Endometrial microvascular endothelial cells (primary cell): ENCODE data around the gene IRAK1. TPM values are rescaled to one million over a fixed set of nuclear protein-coding genes. Genes with fewer than 3 reads are reported as not detected.
"Not testable (repeated sequence)": the region's sequence is repeated elsewhere in the genome, so short reads cannot be mapped to it uniquely, and the experiment has no call there.

Experiments
- in situ Hi-C: cut with HindIII; loops from 2 replicates; pipeline ENCODE4 v1.10.0; 2017; ENCODE audit warnings: low sequenced_read_pairs, low pct_unique_long_range_greater_than_20kb; ENCODE audit errors: inconsistent ontology term
- total RNA-seq: library from RNA; depleted of rRNA; stranded (reverse); fragments of >200 nt; gene quantifications from one replicate; pipeline ENCODE4 v1.2.3, GENCODE V29; 2015; ENCODE audit errors: inconsistent ontology term

The IRAK1 gene
- total RNA-seq, 1 donor from 2014 or later = 156 TPM

DNA sequence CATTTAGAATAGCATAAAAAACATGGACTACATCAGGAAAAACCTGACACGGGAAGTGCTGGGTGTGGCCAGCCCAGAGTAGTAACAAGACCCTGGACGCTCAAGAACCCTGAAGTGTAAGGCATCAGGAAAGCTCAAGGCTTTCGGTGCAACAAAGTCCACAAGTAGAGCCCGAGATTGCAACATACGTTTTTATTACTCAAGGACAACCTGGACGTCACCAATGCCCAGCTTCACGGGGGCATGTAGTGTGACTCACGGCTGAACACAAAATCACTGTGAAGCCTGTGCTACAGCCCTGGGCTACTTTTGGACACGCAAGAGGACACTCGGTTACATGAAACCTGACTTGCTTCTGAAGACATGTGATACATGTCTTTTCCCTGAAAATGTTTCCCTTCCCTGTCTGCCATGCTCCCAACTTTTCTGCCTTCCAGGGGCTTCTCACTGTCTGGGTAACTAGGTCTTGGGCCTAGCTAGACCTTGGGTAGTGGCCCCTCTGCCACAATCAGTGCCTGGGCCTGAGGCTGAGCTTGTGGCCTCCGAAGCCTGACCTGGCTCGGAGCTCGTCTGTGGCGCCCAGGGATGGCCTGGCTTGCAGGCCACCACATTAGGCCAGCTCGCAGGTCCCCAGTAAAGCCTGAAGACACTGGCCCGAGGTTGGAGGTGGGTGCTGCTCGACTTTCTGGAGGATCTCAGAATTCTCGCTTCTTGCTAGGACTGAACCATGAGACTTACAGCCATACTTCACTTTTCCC, 9.2 kb downstream of the IRAK1 start:
- in situ Hi-C loops = no loop called here

- in situ Hi-C loops = no loop called here
Observed at GRCh38 chrX:154008521-154008920, 11.2 kb downstream of the IRAK1 start.

DNA sequence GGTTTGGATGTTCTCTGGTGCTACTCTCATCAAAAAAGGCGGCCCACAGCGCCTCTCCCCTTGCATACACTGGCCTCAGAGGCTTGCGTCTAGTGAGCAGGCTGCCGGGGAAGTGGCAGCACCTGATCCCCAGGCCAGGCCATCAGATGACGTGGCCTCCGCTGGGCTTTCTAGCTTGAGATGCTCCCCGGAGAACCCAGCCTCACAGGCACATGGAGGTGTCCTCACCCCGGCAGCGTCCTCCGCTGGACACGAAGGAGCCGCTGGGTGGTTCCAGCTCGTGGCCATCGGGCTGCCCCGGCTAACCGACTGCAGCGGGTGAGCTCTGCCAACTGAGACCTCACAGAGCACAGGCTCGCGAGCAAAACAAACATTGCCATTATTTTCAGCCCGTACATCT, 12.8 kb downstream of the IRAK1 start:
- in situ Hi-C loops = no loop called here

GRCh38 chrX:154004315-154004714, 15.4 kb downstream of the IRAK1 start:
- in situ Hi-C loops = no loop called here

GRCh38 chrX:154002215-154002719, 17.4 kb downstream of the IRAK1 start:
- in situ Hi-C loops = no loop called here

DNA sequence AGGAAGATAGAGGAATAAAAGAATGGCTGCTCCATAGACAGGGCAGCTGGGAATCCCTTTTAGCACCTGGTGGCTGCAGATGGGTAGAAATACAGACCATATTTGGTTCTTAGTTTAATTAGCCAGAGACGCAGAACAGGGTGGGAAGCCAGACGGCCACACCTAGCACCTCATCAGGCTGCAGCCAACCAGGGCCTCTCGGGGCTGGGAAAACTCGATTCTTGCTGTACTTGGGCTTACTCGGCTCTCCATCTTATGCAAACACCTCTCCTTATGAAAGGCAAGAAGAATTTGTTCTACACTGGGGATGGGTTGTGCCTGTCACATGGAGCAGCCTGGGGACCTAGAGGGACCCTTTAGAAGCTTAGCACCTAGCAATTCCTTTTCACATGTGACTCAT, 19.7 kb downstream of the IRAK1 start:
- in situ Hi-C loops = no loop called here

GRCh38 chrX:153999359-154000037, 20.2 kb downstream of the IRAK1 start:
- in situ Hi-C loops = no loop called here

DNA sequence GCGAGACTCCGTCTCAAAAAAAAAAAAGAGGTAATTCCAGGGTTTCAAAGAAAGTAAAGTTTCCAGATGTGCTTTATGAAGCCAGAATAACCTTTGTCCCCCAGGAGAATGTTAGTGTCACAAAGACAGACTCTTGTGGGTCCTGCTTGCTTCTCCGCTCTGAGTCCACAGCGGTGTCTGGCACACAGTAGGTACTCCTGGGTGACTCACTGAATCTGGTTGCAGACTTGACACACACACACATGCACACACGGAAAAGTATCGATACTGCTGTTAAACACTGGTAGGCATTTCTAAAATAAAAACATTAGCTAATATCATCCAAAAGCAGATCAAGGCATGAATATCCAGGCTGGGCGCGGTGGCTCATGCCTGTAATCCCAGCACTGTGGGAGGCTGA, 24.2 kb downstream of the IRAK1 start:
- in situ Hi-C loops = no loop called here

DNA sequence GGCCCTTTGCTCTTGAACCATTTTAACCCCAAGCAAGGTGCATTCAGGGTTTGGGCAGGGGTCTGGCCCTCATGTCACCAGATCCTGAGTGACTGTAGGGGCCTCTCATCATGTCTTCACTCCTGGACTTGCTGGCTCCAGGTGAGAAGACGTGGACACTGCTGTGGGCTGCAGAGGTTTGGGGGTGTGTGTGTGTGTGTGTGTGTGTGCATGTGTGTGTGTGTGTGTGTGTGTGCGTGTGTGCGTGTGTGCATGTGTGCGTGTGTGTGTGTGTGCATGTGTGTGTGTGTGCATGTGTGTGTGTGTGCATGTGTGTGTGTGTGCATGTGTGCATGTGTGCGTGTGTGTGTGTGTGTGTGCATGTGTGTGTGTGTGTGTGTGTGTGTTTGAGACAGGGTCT, 25.3 kb downstream of the IRAK1 start:
- in situ Hi-C loops = not testable (repeated sequence)

DNA sequence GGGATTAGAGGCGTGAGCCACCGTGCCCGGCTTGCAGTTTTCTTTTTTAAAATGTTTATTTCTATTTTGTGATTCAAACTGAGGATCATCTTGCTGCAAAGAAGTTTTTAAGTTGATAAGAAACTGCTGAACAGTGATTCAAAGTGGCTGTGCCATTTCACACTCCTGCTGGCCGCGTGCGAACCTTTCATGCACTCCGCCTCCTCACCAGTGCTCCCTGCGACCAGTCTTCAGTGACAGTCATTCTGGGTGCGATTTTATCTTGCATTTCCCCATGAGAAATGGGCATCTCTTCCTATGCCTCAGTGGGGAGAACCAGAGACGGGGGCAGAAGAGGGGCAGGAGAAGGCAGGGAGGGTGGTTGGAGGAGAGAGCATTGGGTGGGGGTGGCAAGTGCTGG, 25.7 kb downstream of the IRAK1 start:
- in situ Hi-C loops = no loop called here

- in situ Hi-C loops = no loop called here
Observed at GRCh38 chrX:153993079-153993478, 26.6 kb downstream of the IRAK1 start.

DNA sequence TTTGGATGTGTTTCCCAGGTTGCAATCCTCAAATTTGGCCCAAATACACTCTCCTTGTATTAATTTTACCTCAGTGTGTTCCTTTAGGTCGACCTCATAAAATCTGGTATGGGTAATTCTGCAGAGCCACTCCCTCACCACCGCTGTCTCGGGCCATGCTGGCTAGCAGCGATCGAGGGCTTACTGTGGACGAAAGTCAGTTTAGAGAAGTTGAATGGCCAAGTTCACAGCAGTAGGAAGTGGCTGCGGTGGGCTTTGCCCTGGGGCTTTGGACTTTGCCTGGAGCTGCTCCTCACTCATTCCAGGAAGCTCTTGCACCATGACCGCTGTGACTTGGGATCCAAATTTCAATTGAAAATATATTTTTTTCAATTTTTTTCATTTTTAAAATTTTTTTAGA, 27.5 kb downstream of the IRAK1 start:
- in situ Hi-C loops = no loop called here

DNA sequence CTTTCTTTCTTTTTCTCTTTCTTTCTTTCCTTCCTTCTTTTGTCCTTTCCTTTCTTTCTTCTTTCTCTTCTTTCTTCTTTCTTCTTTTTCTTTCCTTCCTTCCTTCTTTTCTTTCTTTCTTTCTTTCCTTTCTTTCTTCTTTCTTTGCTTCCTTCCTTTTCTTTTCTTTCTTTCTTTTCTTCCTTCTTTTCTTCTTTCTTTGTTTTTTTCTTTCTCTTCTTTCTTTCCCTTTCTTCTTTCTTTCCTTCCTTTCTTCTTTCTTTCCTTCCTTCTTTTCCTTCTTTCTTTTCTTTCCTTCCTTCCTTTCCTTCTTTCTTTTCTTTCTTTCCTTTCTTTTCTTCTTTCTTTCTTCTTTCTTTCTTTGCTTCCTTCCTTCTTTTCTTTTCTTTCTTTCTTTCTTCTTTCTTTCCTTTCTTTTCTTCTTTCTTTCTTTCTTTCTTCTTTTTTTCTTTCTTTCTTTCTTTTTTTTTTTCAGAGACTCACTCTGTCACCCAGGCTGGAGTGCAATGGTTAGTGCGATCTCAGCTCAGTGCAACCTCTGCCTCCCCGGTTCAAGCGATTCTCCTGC, 28.6 kb downstream of the IRAK1 start:
- in situ Hi-C loops = no loop called here

DNA sequence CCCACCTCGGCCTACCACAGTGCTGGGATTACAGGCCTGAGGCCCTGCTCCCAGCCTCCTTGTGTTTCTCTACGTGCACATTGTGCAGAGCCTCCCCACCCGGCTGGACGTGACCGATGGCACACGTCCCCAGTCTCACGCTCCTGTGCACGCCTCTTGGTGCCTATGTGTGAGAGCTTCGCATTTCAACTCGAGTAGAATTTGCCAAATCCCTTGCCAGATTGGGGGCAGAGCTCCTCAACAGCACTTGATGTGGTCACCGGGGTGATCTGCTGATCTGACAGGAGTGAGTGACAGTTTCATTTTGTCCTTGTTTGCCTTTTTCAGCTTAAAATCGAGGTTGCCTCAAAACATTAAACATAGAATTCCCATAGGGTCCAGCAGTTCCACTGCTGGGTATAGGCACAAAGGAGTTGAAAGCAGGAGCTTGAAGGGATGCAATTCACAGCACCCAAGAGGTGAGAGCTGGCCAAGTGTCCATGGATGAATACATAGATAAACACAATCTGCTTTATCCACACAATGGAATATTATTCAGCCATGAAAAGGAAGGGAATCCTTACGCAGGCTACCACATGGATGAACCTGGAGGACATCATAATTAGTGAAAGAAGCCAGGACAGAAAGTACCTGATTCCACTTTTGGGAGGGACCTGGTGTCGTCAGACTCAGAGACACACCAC, 29.6 kb downstream of the IRAK1 start:
- in situ Hi-C loops = no loop called here

DNA sequence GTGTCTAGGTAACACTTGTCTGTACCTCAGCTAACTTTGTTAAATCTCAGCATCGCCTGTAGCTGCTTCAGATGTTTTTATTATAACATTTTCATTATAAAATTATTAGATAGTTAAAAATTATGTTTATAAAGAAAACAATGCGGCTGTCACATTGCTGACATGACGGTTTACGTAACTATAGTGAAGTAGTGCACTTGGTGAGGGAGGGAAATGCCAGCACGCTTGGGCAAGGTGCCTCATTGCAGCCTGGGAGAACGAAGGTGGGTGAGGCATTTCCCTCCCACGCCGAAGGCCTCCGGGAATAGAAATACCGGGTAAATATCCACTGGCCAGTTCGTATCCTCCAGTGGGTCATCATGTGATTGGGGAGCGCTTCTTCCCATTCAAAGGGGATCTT, 31.2 kb downstream of the IRAK1 start:
- in situ Hi-C loops = no loop called here

DNA sequence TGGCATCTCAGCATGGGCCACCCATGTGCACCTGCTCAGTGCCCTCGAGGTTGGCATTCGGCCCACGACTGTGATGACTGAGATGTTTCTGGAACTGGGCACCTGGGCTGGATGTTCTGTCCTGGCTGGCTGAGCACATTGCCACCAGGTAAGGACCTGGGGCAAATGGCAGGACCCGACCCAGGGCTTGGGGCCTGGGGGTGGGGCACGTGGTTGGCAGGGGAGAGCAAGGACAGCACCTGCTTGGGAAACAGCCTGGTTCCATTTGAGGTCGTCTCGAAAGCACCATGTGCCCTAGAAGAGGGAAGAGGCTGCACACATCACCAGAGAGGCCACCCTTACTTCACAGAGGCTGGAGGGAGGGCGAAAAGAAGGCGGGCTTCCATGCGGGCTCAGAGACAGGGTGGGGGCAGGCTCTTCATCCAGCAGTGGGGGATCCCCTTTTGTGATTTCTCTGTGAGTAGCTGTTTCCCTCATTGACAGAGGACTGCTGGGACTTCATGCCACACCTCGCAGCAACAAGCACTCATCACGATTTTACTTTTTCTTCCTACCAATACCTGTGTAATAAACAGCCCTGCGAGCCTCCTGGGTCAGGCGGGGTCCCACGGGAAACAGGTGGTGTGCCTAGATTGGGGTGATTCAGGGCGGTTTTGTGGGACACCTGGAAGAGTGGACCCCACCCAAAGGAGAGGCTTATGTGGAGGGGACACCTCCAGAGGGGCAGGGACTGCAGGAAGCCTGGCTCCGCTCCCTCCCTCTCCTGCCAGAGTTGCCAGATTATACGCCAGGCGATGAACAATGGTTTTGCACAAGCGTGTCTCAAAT, 35.1 kb downstream of the IRAK1 start:
- in situ Hi-C loops = no loop called here

DNA sequence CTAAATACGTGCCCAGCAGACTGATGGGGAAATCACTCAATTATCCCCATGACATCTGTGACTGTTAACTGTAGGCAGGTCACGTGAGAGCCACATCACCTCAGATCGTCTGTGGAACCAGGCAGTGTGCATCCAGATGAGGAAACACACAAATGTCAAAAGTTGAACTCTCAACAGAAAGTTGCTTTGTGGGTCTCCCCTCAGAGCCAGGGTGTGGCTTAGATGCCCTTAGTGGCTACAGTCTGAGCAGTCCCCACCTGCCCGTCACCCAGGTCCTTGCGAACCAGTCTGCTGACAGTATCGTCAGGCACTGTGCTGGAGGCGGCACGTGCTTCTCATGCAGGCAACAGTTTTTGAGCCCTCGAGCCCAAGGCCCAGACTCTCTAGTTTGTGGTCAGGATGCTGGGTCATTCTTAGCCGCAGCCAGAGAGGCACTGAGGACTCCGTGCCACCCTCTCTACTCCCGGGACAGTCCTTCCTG, 36.3 kb downstream of the IRAK1 start:
- in situ Hi-C loops = no loop called here

DNA sequence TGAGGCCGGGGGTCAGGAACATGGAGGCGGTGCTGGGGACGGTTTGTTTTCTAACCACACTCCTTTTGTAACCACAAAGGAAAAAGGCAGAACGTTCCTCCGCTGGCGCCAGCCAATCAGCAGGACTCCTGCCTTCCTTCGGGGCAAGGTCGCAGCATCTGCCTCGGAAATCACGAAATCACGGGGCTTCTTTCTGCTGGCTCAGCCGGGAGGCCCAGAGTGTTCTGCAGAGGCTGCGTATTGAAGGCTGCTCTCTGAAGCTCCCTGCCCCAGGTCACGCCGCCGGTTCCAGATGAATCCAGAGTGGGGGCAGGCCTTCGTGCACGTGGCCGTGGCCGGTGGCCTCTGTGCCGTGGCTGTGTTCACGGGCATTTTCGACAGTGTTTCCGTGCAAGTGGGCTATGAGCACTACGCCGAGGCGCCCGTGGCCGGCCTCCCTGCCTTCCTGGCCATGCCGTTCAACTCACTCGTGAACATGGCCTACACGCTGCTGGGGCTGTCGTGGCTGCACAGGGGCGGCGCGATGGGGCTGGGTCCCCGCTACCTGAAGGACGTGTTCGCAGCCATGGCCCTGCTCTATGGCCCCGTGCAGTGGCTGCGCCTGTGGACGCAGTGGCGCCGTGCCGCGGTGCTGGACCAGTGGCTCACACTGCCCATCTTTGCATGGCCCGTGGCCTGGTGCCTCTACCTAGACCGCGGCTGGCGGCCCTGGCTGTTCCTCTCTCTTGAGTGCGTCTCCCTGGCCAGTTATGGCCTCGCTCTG, 37.8 kb downstream of the IRAK1 start:
- in situ Hi-C loops = no loop called here
